HCT116 (cell line): ENCODE data around the gene STK4. TPM values are rescaled to one million over a fixed set of nuclear protein-coding genes. Genes with fewer than 3 reads are reported as not detected.

ENCODE experiments used
- ATAC-seq: fragments of 200-7000 bp; cut with Tn5 transposase; 2 replicates; pipeline ENCODE4 v1.9.1; 2020; ENCODE audit warnings: mild to moderate bottlenecking, moderate library complexity
- BruUV-seq: library from RNA; stranded (reverse); fragments of 400-500 nt; replicated peaks from 2 replicates; lab custom pipeline; 2021; lab: Mats Ljungman, UMichigan
- CTCF ChIA-PET: fragments of 300-600 bp; sonication (Branson Sonifier 250); formaldehyde crosslinking; loops from one replicate; lab custom pipeline; 2021; ENCODE audit warnings: antibody characterized with exemption; lab: Charles Lee
- POLR2A ChIA-PET: fragments of 300-600, 350-600 bp; sonication (Branson Sonifier 250); formaldehyde crosslinking; loops from one replicate; lab custom pipeline; 2021; ENCODE audit warnings: antibody characterized with exemption; lab: Charles Lee
- RAD21 ChIA-PET, 2 experiments: fragments of 300-600 bp; sonication (Branson Sonifier 250); formaldehyde crosslinking; loops; one replicate each; lab custom pipeline; 2023; ENCODE audit warnings: low total read pairs in 2 of 2; ENCODE audit not compliant: uncharacterized antibody in 2 of 2, unreplicated experiment in 2 of 2, low non-redundant PET in 1 of 2; lab: Charles Lee
- DNase-seq: peaks from one replicate; pipeline ENCODE4 v3.0.0-alpha.2; 2010; ENCODE audit warnings: low read depth, low spot score
- H2AFZ ChIP-seq: fragments of 200-600 bp; shearing (Covaris generic), sonication (generic); 2 replicates; pipeline ENCODE4 v1.6.1; 2017; ENCODE audit warnings: low read depth, mixed run types, mixed read lengths, antibody characterized with exemption, low read length; ENCODE audit not compliant: poor library complexity, severe bottlenecking
- H3K27ac ChIP-seq: 2 replicates; pipeline ENCODE4 v1.5.1; 2012; ENCODE audit warnings: low read depth, low read length
- H3K27me3 ChIP-seq: fragments of 200-600 bp; sonication (generic); 2 replicates; pipeline ENCODE4 v1.6.1; 2016; ENCODE audit warnings: mixed run types, low read length, mixed read lengths; ENCODE audit not compliant: insufficient read depth
- H3K36me3 ChIP-seq, 2 experiments: fragments of 200-500 bp in 1 of 2; fragments of 200-600 bp in 1 of 2; sonication (Bioruptor generic) in 1 of 2; sonication (generic) in 1 of 2; 2 replicates each; pipeline versions ENCODE4 v1.5.1 to v1.6.1; 2014 to 2016; ENCODE audit warnings: low read length in 2 of 2, inconsistent platforms in 1 of 2, mixed read lengths in 1 of 2, mixed run types in 1 of 2; ENCODE audit not compliant: insufficient read depth in 2 of 2, control insufficient read depth in 1 of 2
- H3K4me1 ChIP-seq, 2 experiments: fragments of 200-600 bp in 1 of 2; sonication (generic) in 1 of 2; 2 replicates each; pipeline versions ENCODE4 v1.5.1 to v1.6.1; 2012 to 2017; ENCODE audit warnings: low read length in 2 of 2, inconsistent platforms in 1 of 2, mild to moderate bottlenecking in 1 of 2, mixed read lengths in 1 of 2, mixed run types in 1 of 2, moderate library complexity in 1 of 2; ENCODE audit not compliant: insufficient read depth in 2 of 2, control insufficient read depth in 1 of 2
- H3K4me2 ChIP-seq: fragments of 200-600 bp; sonication (generic); 2 replicates; pipeline ENCODE4 v1.6.1; 2017; ENCODE audit warnings: mixed run types, low read length, mixed read lengths
- H3K4me3 ChIP-seq, 2 experiments: fragments of 200-600 bp in 1 of 2; sonication (generic) in 1 of 2; replicated peaks in 1 of 2; 2 replicates each; pipeline ENCODE4 v1.5.1; 2011 to 2016; ENCODE audit warnings: low read length in 2 of 2, control low read depth in 1 of 2, low read depth in 1 of 2, mild to moderate bottlenecking in 1 of 2, mixed read lengths in 1 of 2, mixed run types in 1 of 2
- H3K79me2 ChIP-seq: fragments of 200-600 bp; sonication (generic); 2 replicates; pipeline ENCODE4 v1.6.1; 2017; ENCODE audit warnings: mild to moderate bottlenecking, mixed run types, low read length, moderate library complexity, mixed read lengths; ENCODE audit not compliant: insufficient read depth
- H3K9ac ChIP-seq: fragments of 200-600 bp; sonication (generic); 2 replicates; pipeline ENCODE4 v1.6.1; 2016; ENCODE audit warnings: low read length, mixed read lengths
- H3K9me2 ChIP-seq: fragments of 200-600 bp; sonication (generic), shearing (Covaris generic); 2 replicates; pipeline ENCODE4 v1.6.1; 2017; ENCODE audit warnings: mixed run types, mild to moderate bottlenecking, moderate library complexity; ENCODE audit not compliant: insufficient read depth
- H3K9me3 ChIP-seq, 2 experiments: fragments of 200-500 bp in 1 of 2; fragments of 200-600 bp in 1 of 2; sonication (Bioruptor generic) in 1 of 2; sonication (generic) in 1 of 2; 2 replicates each; pipeline ENCODE4 v1.6.1; 2014 to 2017; ENCODE audit warnings: low read length in 2 of 2, mixed read lengths in 2 of 2, inconsistent platforms in 1 of 2, low read depth in 1 of 2, mild to moderate bottlenecking in 1 of 2, mixed run types in 1 of 2, moderate library complexity in 1 of 2; ENCODE audit not compliant: control insufficient read depth in 1 of 2, insufficient read depth in 1 of 2
- H4K20me1 ChIP-seq: fragments of 200-600 bp; sonication (generic), shearing (Covaris generic); 2 replicates; pipeline ENCODE4 v1.6.1; 2017; ENCODE audit warnings: mixed run types, mild to moderate bottlenecking, moderate library complexity; ENCODE audit not compliant: insufficient read depth
- CBX3 ChIP-seq: IDR thresholded peaks from 2 replicates; pipeline ENCODE4 v1.6.1; 2012; ENCODE audit warnings: low read depth
- CEBPB ChIP-seq: IDR thresholded peaks from 2 replicates; pipeline ENCODE4 v1.6.1; 2012; ENCODE audit warnings: low read depth
- CTCF ChIP-seq, 3 experiments: fragments of 200-600 bp in 1 of 3; sonication (generic) in 1 of 3; IDR thresholded peaks in 2 of 3; conservative IDR thresholded peaks in 1 of 3; 2 replicates each; pipeline ENCODE4 v1.5.1; 2012 to 2017; ENCODE audit warnings: low read depth in 2 of 3, low read length in 2 of 3, antibody characterized with exemption in 1 of 3, borderline replicate concordance in 1 of 3, control low read depth in 1 of 3, mild to moderate bottlenecking in 1 of 3, mixed read lengths in 1 of 3, mixed run types in 1 of 3, moderate library complexity in 1 of 3; ENCODE audit not compliant: insufficient read depth in 1 of 3
- EGR1 ChIP-seq: IDR thresholded peaks from 2 replicates; pipeline ENCODE4 v1.6.1; 2012; ENCODE audit warnings: low read depth
- ELF1 ChIP-seq: IDR thresholded peaks from 2 replicates; pipeline ENCODE4 v1.6.1; 2012; ENCODE audit warnings: low read depth, borderline replicate concordance
- POLR2A ChIP-seq: IDR thresholded peaks from 2 replicates; pipeline ENCODE4 v1.7.0; 2011; ENCODE audit warnings: borderline replicate concordance; ENCODE audit not compliant: insufficient read depth, insufficient read length; ENCODE audit errors: extremely low read depth
- RAD21 ChIP-seq: IDR thresholded peaks from 2 replicates; pipeline ENCODE4 v1.6.1; 2012; ENCODE audit warnings: low read depth, mild to moderate bottlenecking
- SP1 ChIP-seq: IDR thresholded peaks from 2 replicates; pipeline ENCODE4 v1.6.1; 2012; ENCODE audit warnings: low read depth
- SRF ChIP-seq: IDR thresholded peaks from 2 replicates; pipeline ENCODE4 v1.6.1; 2012; ENCODE audit warnings: low read depth
- TCF7L2 ChIP-seq: IDR thresholded peaks from 2 replicates; pipeline ENCODE4 v1.7.0; 2011; ENCODE audit warnings: borderline replicate concordance, inconsistent platforms; ENCODE audit not compliant: insufficient read depth, insufficient read length; ENCODE audit errors: extremely low read depth
- YY1 ChIP-seq: IDR thresholded peaks from 2 replicates; pipeline ENCODE4 v1.6.1; 2011; ENCODE audit warnings: low read length, low read depth, moderate library complexity, mild to moderate bottlenecking; ENCODE audit not compliant: insufficient replicate concordance; ENCODE audit errors: extremely low read depth
- ZBTB33 ChIP-seq: IDR thresholded peaks from 2 replicates; pipeline ENCODE4 v1.6.1; 2011; ENCODE audit warnings: mild to moderate bottlenecking, low read length, moderate library complexity; ENCODE audit not compliant: insufficient replicate concordance; ENCODE audit errors: extremely low read depth
- ZFX ChIP-seq: fragments of 450-650 bp; IDR thresholded peaks from 2 replicates; pipeline ENCODE4 v1.6.1; 2017
- intact Hi-C: fragments of 100-400 bp; cut with micrococcal nuclease; formaldehyde crosslinking; loops from 2 replicates; pipeline ENCODE4 v1.10.0; 2022
- total RNA-seq: library from RNA; stranded (reverse); gene quantifications from one replicate; pipeline ENCODE4 v1.2.1, GENCODE V29; 2021; ENCODE audit not compliant: unreplicated experiment
- TF ChIP-seq, protein P1 (sequence below): IDR thresholded peaks from 2 replicates; pipeline ENCODE4 v1.6.1; 2012

The STK4 gene
- total RNA-seq, 1 experiment from 2014 or later, result 45.4 TPM

DNA sequence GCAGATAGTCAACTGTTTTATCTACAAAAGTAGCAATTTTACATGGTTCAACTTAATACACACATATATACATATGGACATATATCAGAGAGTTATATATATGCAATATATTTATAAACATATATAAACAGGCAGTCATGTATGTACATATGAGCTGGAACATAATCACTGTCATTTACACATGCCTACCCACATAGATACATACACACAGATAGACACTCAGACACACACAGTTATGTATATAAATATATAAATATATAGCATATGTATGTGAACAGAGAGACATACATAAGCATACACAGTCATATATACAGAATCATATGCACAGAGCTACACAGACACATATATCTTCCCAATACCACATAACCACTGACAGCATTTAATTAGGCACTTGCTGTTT lies 146.4 kb downstream of the STK4 start:
- H3K9me3 ChIP-seq, result no peaks in the 10 kb centered on the region
- CTCF ChIA-PET, result interaction anchor here (1.1 to 4.6 kb wide), 7 partner anchors 9 to 117 kb away, joined by 3 to 51 read pairs (median 12); no protein-coding TSS in a partner anchor
- no peaks in the 10 kb centered on the region for H4K20me1 ChIP-seq
- DNase-seq (no peak), ATAC-seq (no peak)
- intact Hi-C loops, result no loop called here
- 0 out of 4 replicates have a peak, but pooled peaks cover 0 to 3% of the 10 kb centered on the region in 2 experiments for H3K4me1 ChIP-seq
- no peaks in the 10 kb centered on the region; the same call in 1 of the 2 replicates for H3K27me3 ChIP-seq
- H2AFZ ChIP-seq, result no peak overlapping the region
- H3K79me2 ChIP-seq, result no peaks in the 10 kb centered on the region
- H3K27ac ChIP-seq, result no peak overlapping the region
- RAD21 ChIA-PET, result interaction anchor here in 1 of 2 experiments (1.0 kb wide), 1 partner anchor 69 kb away, joined by 3 read pairs; no protein-coding TSS in a partner anchor
- POLR2A ChIA-PET, result no interaction called here
- TF ChIP-seq CEBPB (no peak), SP1 (no peak), CTCF (IDR thresholded peaks at IDR 0.05 in 2 of 3, conservative IDR thresholded peaks at IDR 0.05 in 1 of 3; ENCODE audit: borderline replicate concordance in 1 of 3, insufficient read depth in 1 of 3, low read depth in 2 of 3, low read length in 2 of 3) (no peak), ZFX (no peak), EGR1 (no peak), RAD21 (no peak), CBX3 (no peak), ZBTB33 (no peak), POLR2A (no peak), TCF7L2 (no peak), YY1 (no peak), ELF1 (no peak), SRF (no peak)
- TF ChIP-seq, protein P1, sequence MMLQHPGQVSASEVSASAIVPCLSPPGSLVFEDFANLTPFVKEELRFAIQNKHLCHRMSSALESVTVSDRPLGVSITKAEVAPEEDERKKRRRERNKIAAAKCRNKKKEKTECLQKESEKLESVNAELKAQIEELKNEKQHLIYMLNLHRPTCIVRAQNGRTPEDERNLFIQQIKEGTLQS, result no peak
- TF ChIP-seq, all 23 proteins: peak for 0
- Histone ChIP-seq H3K9ac (no peak overlapping the region), H3K4me2 (no peak overlapping the region), H3K9me2 (no peaks in the 10 kb centered on the region), H3K4me3 (no peak overlapping the region), H3K36me3 (no peaks in the 10 kb centered on the region)
- BruUV-seq, result no TSS peak
